ENCODE measurements around the gene CDK10. TPM values are rescaled to one million over a fixed set of nuclear protein-coding genes. Genes with fewer than 3 reads are reported as not detected.

The CDK10 gene
- total and polyA plus RNA-seq, 9 of the 15 experiments (the other 6 are each of a cell fraction or from before 2014, with no cell fraction given): 2.0 to 85.1 (median 40.1) TPM

GRCh38 chr16:89700649-89701424 lies 14.3 kb downstream of the CDK10 start (continued):
- TF ChIP-seq E2F1 (CRISPR knock-in tag; IDR thresholded peaks at IDR 0.05) (no peak), ZFP1 (CRISPR knock-in tag; IDR thresholded peaks at IDR 0.05) (no peak), CHD1 (IDR thresholded peaks at IDR 0.05; ENCODE audit: low read length) (no peak), THRA (IDR thresholded peaks at IDR 0.05) (no peak), TRIM28 (IDR thresholded peaks at IDR 0.05) (no peak), CBFA2T2 (conservative IDR thresholded peaks at IDR 0.05) (no peak), MEF2A (IDR thresholded peaks at IDR 0.05; ENCODE audit: control insufficient read depth, low read depth, low read length) (no peak), JUN (IDR thresholded peaks at IDR 0.05; ENCODE audit: borderline replicate concordance, low read depth, low read length) (no peak), JUN (CRISPR knock-in tag; IDR thresholded peaks at IDR 0.05; ENCODE audit: borderline replicate concordance) (no peak; the same call in 1 of the 2 replicates), PTBP1 (IDR thresholded peaks at IDR 0.05; ENCODE audit: low read depth, low read length) (no peak), MAFF (IDR thresholded peaks at IDR 0.05; ENCODE audit: low read length) (no peak), NR0B1 (IDR thresholded peaks at IDR 0.05; ENCODE audit: partially characterized antibody) (no peak), ZNF707 (CRISPR knock-in tag; conservative IDR thresholded peaks at IDR 0.05) (no peak), HDAC3 (IDR thresholded peaks at IDR 0.05; ENCODE audit: borderline replicate concordance, partially characterized antibody) (no peak), ZBTB43 (CRISPR knock-in tag; IDR thresholded peaks at IDR 0.05) (no peak), IRF2 (CRISPR knock-in tag; IDR thresholded peaks at IDR 0.05) (peak; percentile 54), IFI16 (CRISPR knock-in tag; IDR thresholded peaks at IDR 0.05) (no peak), POLR2AphosphoS5 (IDR thresholded peaks at IDR 0.05; ENCODE audit: control insufficient read depth, insufficient read depth, low read depth, low read length) (no peak), ZNF695 (CRISPR knock-in tag; IDR thresholded peaks at IDR 0.05) (no peak)
